ENCODE measurements around the gene HVCN1.

DNA sequence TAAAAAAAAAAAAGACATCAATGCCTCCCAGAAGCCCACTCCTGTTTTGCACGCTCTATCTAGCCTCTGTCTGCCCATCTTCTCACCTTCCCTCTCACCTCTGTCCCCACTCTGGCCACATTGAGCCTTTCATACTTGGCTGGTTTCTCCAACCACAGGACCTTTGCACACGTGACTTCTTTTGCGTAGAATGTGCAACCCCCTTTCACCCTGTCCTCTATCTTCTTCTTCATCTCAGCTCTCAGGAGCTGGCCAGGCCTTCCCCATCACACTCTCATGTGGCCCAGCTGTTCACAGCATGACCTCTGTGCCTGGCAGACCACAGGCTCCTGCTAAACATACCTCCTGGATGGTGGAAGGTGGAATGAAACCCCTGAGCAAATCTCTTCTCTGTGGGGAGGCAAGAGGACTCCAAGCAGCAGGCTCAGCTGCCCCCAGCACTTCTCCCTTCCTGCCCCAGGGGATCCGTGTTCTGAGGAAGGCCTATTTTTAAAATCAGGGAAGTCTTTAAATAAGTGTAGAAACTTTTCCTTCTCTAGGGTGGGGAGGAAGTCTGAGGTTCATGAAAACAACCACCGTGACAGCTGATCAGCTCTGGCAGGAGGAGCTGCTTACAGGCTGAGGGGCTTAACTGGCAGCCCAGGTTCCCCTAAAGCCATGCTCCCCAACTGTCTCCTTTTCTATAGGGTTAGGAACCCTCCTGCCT lies 11.6 kb downstream of the HVCN1 start:
- TF ChIP-seq POLR2AphosphoS5 (IDR thresholded peaks at IDR 0.05; ENCODE audit: borderline replicate concordance, low read depth, low read length) (no peak), EZH2 (IDR thresholded peaks at IDR 0.05) (no peak), FOXP2 (optimal IDR thresholded peaks at IDR 0.05; ENCODE audit: control extremely low read depth, extremely low read length, insufficient read depth) (no peak)
